Measurements from ENCODE around the gene FRMD4A. TPM values are rescaled to one million over a fixed set of nuclear protein-coding genes. Genes with fewer than 3 reads are reported as not detected.

Gene FRMD4A
- total and polyA plus RNA-seq, 2 of the 4 experiments (the other 2 are of a cell fraction) = 30.3 to 68.8 TPM

- intact Hi-C loops (cut with micrococcal nuclease) = no loop called here
- WGBS, 2 experiments (ENCODE audit: extremely low coverage in 2 of 2, insufficient read length in 1 of 2) = no CpG with 5 or more reads among the region's 5 CpGs
- CTCF ChIA-PET = interaction anchor here (2.2 kb wide), 1 partner anchor 8 kb away, joined by 6 read pairs; no protein-coding TSS in a partner anchor
Observed at GRCh38 chr10:14322526-14323188, 8.1 kb downstream of the FRMD4A start.

More at GRCh38 chr10:14322526-14323188, 8.1 kb downstream of the FRMD4A start:
- Histone ChIP-seq H3K23ac (ENCODE audit: low read depth, low read length) (no peak overlapping the region), H3K9me3 (ENCODE audit: control insufficient read depth, insufficient read depth, low read length) (no peaks in the 10 kb centered on the region; the same call in 1 of the 2 replicates), H4K20me1 (ENCODE audit: insufficient read depth, low read length) (no peaks in the 10 kb centered on the region), H3K9ac (ENCODE audit: low read depth, low read length) (no peak overlapping the region), H4K8ac (ENCODE audit: low read depth in 2 of 2, low read length in 2 of 2) (no peak overlapping the region), H2AK5ac (ENCODE audit: low read depth, low read length) (no peak overlapping the region), H3K14ac (replicated peaks; ENCODE audit: low read depth, low read length) (no peak overlapping the region), H2BK20ac (ENCODE audit: low read depth, low read length) (no peak overlapping the region), H4K91ac (ENCODE audit: insufficient read depth, low read depth, low read length) (no peak overlapping the region), H3K18ac (ENCODE audit: low read depth, low read length) (no peak overlapping the region), H2AFZ (replicated peaks; ENCODE audit: low read length, poor library complexity) (no peak overlapping the region), H3K79me1 (ENCODE audit: low read depth in 1 of 2, low read length in 2 of 2) (no peaks in the 10 kb centered on the region), H3K36me3 (ENCODE audit: control insufficient read depth, insufficient read depth, low read length) (no peaks in the 10 kb centered on the region), H2BK15ac (ENCODE audit: low read depth, low read length) (no peak overlapping the region), H2BK5ac (ENCODE audit: low read depth, low read length, poor library complexity, severe bottlenecking) (no peak overlapping the region), H3K27me3 (ENCODE audit: control insufficient read depth, insufficient read depth, low read length) (peaks cover 55% of the 10 kb centered on the region), H3K4me2 (ENCODE audit: low read depth, low read length) (no peak overlapping the region), H2AK9ac (replicated peaks; ENCODE audit: low read depth, low read length, poor library complexity) (no peak overlapping the region), H2BK120ac (ENCODE audit: low read depth, low read length) (no peak overlapping the region), H3K56ac (ENCODE audit: extremely low read depth, insufficient read depth, low read length) (no peak overlapping the region), H4K5ac (ENCODE audit: low read depth, low read length) (no peak overlapping the region), H3K27ac (ENCODE audit: insufficient read depth, low read length) (no peak overlapping the region), H3K4ac (ENCODE audit: low read depth, low read length) (no peak overlapping the region), H3K4me3 (ENCODE audit: insufficient read depth, low read depth, low read length) (no peak overlapping the region), H3K4me1 (ENCODE audit: control insufficient read depth, insufficient read depth, low read length) (no peaks in the 10 kb centered on the region), H3K9me1 (ENCODE audit: insufficient read depth, low read length) (no peaks in the 10 kb centered on the region)
- DNase-seq (no peak), ATAC-seq (ENCODE audit: low read depth) (no peak)
- dilution Hi-C loops (cut with HindIII; ENCODE audit: low sequenced_read_pairs, unreplicated experiment) (no loop called here), in situ Hi-C loops (cut with MboI; ENCODE audit: low sequenced_read_pairs) (no loop called here)
- no TSS peak for BruUV-seq (replicated peaks)
- TF ChIP-seq, protein P1, sequence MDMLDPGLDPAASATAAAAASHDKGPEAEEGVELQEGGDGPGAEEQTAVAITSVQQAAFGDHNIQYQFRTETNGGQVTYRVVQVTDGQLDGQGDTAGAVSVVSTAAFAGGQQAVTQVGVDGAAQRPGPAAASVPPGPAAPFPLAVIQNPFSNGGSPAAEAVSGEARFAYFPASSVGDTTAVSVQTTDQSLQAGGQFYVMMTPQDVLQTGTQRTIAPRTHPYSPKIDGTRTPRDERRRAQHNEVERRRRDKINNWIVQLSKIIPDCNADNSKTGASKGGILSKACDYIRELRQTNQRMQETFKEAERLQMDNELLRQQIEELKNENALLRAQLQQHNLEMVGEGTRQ (IDR thresholded peaks at IDR 0.05; ENCODE audit: low read depth, low read length) = no peak
- no peak for TF ChIP-seq MAFK (IDR thresholded peaks at IDR 0.05; ENCODE audit: low read depth, low read length)
- no peak for TF ChIP-seq POLR2A (IDR thresholded peaks at IDR 0.05; ENCODE audit: low read depth, low read length)
- TF ChIP-seq CTCF (conservative IDR thresholded peaks at IDR 0.05; ENCODE audit: low read depth, low read length) = no peak
- no peak for TF ChIP-seq MXI1 (IDR thresholded peaks at IDR 0.05; ENCODE audit: borderline replicate concordance, low read depth, low read length)
- TF ChIP-seq, protein P2, sequence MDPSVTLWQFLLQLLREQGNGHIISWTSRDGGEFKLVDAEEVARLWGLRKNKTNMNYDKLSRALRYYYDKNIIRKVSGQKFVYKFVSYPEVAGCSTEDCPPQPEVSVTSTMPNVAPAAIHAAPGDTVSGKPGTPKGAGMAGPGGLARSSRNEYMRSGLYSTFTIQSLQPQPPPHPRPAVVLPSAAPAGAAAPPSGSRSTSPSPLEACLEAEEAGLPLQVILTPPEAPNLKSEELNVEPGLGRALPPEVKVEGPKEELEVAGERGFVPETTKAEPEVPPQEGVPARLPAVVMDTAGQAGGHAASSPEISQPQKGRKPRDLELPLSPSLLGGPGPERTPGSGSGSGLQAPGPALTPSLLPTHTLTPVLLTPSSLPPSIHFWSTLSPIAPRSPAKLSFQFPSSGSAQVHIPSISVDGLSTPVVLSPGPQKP (IDR thresholded peaks at IDR 0.05; ENCODE audit: borderline replicate concordance, low read depth, low read length) = no peak
- no peak for TF ChIP-seq SMC3 (IDR thresholded peaks at IDR 0.05; ENCODE audit: low read depth, low read length)
- no peak for TF ChIP-seq CEBPB (IDR thresholded peaks at IDR 0.05; ENCODE audit: low read depth, low read length)
- TF ChIP-seq BHLHE40 (IDR thresholded peaks at IDR 0.05; ENCODE audit: low read depth, low read length) = no peak
- TF ChIP-seq RAD21 (IDR thresholded peaks at IDR 0.05; ENCODE audit: low read length) = no peak
- TF ChIP-seq CHD1 (IDR thresholded peaks at IDR 0.05; ENCODE audit: low read depth, low read length) = no peak
- no peak for TF ChIP-seq RCOR1 (IDR thresholded peaks at IDR 0.05; ENCODE audit: insufficient replicate concordance, low read length)
- no peak for TF ChIP-seq NFE2L2 (IDR thresholded peaks at IDR 0.05; ENCODE audit: low read depth, low read length)
- no peak for TF ChIP-seq MAZ (IDR thresholded peaks at IDR 0.05; ENCODE audit: borderline replicate concordance, low read depth, low read length)
- no peak for TF ChIP-seq RFX5 (IDR thresholded peaks at IDR 0.05; ENCODE audit: low read depth, low read length)
- no peak for TF ChIP-seq FOS (IDR thresholded peaks at IDR 0.05; ENCODE audit: low read depth, low read length)
- POLR2A ChIA-PET (ENCODE audit: unreplicated experiment) = no interaction called here

Measured in IMR-90 (cell line).